SK-N-MC (cell line): ENCODE results near the gene RALY.

Source experiments
- EZH2 ChIP-seq: fragments of 200-600 bp; sonication (generic); IDR thresholded peaks from one replicate; pipeline ENCODE4 v1.6.1; 2017; ENCODE audit warnings: antibody characterized with exemption
- FOXP2 ChIP-seq: optimal IDR thresholded peaks from 2 replicates; pipeline ENCODE3; 2011; ENCODE audit warnings: mild to moderate bottlenecking, moderate library complexity; ENCODE audit not compliant: insufficient read depth; ENCODE audit errors: extremely low read length, control extremely low read depth
- POLR2AphosphoS5 ChIP-seq: IDR thresholded peaks from 2 replicates; pipeline ENCODE4 v1.6.1; 2012; ENCODE audit warnings: mild to moderate bottlenecking, low read depth, low read length, borderline replicate concordance

- TF ChIP-seq EZH2: no peak
- no peak for TF ChIP-seq POLR2AphosphoS5
- TF ChIP-seq FOXP2: no peak
These were observed 96.1 kb downstream of the RALY start for GRCh38 chr20:34089655-34090345.
